ENCODE measurements around the gene CLUH.
"Not testable (repeated sequence)": the region's sequence is repeated elsewhere in the genome, so short reads cannot be mapped to it uniquely, and the experiment has no call there.

Gene CLUH

DNA sequence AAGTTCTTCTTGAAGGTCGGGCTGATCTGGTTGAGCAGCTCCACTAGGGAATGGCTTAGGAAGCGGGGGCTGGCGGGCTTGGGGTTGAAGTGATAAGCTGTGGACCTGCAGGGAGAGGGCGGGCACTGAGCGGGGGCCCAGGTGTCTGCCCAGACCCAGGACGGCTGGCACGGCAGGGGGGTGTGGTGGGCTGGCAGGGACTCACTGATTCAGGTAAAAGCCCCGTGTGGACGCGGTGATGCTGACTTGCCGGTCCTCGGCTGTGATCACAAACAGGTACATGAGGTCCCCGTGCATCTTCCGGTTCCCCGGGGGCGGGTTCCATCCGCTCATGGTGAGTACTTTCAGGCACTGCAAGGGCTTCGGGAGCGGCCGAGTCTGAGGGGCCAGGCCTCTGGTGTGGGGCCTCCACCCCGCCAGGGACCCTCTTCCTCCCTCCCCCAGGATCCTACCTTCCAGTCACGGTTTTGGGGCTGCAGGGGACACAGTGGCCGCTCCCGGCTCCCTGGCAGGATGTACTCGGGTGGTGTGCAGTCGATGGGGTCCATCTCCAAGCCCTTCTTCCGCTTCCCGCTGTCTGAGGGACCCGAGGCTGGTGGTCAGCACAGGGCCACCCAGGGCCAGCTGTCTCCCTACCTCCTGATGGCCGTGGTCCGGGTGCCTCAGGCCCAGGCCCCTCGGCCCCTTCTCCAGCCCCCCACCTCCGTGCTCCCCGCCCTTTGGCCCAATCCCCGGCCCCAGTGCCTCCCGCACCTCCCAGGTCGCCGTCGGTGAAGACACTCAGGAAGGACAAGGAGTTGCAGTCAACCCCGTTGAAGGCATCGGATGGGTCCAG, 10.2 kb downstream of the CLUH start:
- no peak for DNase-seq (ENCODE audit: low spot score)

DNA sequence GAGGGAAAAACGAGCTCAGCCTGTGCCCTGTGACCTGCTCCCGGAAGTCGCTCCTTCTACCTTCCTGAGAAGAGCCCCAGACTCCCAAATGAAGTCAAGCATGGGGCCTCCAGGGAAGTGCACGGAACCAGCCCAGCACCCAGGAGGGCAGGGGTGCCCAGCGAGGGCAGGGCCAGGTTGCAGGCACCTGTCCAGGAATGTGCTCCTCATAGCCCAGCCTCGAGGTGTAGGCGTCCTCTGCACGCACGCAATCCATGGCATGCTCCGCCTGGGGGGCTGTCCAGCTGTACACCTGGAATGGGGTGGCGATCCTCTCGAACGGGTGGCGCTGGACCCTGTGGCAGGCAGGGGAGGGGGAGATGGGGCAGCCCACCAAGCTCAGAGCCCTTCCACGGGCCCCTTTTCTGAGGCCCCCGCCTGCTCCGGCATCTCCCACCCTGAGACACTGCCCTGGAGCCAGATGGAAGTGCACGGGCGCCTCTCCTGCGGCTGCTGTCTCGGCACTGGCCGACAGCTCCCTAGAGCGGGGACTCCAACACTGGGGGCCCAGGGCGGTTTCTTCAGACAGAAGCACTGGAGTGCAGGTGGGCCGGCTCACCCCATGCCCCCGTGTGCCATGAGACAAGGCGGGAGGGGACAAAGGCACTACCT, 10.9 kb downstream of the CLUH start:
- no peak for DNase-seq (ENCODE audit: low spot score)

DNA sequence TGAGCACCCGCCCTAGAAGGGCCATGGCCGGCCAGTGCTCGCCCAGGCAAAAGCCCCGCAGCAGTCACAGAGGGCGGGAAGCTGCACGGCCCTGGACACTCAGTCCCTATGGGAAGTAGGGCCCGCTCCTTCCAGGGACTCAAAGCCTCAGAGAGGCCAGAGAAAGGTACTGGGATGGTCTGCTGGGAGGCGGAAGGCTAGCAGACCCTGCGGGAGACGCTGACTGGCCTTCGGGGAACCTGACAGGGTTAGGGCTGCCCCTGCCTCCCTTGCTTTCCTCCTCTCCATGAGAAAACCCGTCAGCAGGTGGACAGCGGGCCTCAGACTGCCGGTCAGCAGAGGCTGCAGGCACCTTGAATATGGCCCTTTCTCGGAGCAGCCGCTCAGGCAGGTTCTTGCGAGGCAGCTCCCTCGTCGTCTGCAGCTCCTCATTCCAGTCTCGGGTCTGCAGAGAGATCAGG, 11.5 kb downstream of the CLUH start:
- no peak for DNase-seq (ENCODE audit: low spot score)

DNA sequence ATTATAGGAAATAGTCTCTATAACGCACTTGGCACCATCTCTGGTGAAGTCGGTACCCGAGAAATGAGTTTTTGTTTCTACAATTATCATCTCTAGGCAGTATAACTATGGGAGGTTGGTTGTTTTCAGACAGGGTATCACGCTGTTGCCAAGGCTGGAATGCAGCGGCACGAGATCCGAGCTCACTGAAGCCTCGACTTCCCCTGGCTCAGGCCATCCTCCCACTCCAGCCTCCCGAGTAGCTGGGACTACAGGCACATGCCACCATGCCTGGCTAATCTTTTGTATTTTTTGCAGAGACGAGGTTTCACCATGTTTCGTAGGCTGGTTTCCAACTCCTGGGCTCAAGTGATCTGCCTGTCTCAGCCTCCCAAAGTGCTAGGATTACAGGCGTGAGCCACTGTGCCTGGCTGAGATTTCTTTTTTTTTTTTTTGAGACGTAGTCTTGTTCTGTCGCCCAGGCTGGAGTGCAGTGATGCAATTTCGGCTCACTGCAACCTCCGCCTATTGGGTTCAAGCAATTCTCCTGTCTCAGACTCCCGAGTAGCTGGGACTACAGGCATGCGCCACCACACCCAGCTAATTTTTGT, 12.3 kb downstream of the CLUH start:
- DNase-seq (ENCODE audit: low spot score), result not testable (repeated sequence)

DNA sequence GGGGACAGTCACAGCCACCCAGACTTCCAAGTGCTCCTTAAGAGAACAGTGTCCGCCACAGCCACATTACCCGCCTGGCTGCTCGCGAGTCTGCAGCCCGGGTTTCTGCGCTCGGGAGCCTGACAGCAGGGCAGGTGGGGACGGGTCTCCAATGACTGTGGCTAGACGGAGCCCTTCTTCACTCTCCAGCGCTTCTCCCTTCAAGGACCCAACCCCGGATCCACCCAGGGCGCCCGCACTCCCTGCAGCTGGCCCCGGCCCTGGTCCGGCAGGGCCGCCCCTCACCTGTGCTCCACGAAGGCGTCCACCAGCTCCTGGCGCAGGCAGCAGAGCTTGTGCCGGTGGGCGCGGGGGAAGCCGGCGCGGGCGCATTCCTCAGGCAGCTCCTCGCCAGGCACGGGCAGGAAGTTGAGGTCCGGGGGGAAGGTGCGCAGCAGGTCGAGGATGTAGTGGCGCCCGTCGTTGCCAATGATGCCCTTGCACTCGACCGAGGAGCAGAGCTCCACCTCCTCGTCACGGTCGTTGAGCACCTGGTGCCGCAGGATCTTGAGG, 13.9 kb downstream of the CLUH start:
- DNase-seq (ENCODE audit: low spot score), result no peak

DNA sequence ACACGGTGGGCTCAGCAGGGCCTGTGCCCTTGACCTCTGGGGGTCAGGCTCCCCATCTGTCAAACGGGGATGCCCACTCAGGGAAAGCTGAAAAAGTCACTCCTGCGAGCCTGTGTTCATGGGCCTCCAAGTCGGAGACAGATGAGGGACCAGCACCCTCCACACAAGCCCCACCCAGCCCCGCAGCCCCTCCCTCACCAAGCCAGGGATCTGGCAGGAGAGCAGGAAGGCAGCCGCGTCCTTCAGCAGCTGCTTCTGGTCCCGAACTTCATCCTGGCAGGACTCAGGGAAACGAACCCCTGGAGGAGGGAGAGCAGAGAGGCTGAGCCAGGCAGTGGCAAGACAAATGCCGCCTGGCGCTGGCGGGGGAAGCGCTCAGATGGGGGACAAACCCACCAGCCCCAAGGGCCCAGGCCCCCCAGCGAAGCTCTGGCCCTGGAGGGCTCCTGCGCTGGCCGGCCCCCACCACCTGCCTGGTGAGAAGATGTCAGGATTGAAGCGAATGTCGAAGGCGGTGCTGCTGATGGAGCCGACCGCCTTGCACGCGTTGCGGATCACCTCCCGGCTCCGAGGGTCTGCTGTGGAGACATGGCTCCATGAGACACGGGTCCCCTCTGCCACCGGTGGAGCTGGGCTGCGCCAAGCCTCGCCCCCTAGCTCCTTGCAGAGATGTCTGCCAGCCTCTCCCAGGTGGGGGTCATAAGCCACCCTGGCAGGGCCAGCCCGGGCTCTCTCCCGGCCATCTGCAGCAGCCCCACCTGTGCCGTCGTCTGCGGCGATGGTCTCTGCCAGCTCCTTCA, 15.4 kb downstream of the CLUH start:
- DNase-seq (ENCODE audit: low spot score), result no peak

DNA sequence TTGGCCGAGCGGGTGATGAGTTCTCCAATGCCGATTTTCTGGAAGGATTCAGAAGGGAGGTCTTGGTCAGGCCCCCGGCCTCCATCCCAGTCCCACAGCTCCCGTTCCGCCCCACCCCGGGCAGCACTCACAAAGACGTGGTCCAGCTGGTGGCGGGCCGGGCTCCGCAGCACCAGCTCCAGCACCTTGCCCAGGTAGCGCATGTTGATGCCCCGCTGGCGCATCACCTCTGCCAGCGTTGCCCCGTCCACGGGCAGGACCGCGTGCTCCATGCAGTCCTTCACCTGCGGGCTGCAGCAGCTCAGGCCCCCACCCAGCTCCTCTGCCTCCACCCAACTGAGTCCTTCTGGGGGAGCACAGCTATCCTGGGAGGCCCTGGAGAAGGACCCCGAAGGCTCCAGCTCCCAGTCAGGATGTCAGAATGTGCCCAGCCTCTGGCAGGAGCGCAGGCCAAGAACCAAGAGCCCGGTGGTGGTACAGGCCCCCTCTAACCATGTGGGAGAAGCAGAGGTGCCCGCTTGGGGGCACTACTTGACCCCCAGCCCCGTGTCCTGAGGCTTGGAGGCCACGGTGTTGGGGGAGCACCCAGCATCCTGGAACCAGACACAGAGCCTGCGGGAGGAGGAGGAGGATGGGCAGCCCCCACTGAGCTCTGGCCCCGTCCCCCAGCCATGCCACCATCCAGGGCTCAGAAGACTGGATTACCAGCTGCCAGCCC, 16.2 kb downstream of the CLUH start:
- no peak for DNase-seq (ENCODE audit: low spot score)

DNA sequence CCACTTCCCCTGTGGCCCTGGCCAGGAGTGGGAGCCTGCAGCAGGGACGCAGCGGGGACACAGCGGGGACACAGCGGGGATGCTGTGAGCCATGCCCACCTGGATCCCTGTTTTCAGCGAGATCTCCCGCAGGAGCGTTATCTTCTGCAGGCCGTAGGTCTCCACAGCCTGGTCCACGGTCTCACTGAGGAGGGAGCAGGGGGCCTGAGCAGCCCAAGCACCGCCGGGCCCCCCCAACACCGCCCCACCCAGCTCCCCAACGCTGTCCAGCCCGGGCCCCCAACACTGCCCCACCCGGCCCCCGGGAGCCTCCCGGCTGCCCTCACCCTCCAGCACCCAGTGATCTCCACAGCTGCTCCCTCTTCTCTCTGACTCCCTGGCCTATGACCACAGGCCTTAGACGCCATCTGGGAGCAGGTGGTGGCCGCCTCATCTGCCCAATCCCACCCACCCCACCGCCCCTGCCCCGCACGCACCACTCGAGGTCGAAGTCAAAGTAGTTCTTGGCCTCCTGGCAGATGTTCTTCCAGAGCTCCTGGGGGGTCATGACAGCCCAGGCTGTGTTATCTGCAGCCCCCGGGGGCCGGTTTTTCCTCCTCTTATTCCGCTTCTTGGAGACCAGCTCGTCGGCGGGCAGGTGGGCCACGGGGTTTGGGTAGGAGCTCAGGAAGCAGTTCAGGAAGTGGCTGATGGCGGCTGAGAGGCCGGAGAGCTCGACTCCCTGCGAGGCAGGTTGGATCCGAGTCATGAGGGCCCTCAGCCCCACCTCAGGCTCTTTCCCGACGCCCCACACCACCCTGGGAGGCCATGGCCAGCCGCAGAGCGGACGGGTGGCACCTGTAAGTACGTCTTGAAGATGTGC, 17.0 kb downstream of the CLUH start:
- DNase-seq (ENCODE audit: low spot score), result no peak

DNA sequence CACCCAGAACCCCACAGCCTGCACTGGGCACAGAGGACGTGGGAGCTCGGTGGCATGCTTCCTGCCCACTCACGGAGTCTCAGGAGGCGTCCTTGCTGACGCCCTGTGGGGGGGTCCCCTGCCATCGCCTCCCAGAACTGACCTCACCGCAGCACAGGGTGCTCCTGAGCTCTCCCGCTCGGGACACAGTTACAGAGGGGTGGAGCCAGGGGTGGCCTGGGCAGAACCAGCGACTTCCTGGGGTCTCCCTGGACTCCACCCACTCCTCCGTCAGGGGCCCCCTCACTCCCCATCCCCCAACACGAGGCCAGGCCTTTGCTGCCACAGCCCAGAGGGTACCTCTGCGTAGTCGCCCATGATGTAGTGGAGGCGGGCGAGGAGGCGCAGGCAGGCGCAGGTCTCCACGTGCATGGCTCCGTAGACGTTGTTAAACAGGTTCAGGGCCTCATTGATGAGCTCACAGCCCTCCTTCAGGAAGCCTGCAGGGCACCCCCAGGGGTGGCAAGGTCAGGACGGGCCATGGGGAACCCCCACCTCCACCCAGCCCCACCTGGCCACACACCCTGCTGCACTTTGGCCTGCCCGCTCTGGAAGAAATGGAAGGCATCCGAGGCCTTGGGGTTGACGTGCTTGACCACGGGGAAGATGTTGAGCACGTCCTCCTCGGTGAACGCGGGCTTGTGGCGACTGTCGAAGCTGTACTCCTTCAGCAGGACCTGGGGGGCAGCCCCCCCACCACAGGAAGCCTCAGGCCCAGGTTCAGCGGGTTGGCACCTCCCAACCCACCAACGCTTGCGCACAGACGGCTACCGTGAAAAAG, 17.8 kb downstream of the CLUH start:
- no peak for DNase-seq (ENCODE audit: low spot score)

DNA sequence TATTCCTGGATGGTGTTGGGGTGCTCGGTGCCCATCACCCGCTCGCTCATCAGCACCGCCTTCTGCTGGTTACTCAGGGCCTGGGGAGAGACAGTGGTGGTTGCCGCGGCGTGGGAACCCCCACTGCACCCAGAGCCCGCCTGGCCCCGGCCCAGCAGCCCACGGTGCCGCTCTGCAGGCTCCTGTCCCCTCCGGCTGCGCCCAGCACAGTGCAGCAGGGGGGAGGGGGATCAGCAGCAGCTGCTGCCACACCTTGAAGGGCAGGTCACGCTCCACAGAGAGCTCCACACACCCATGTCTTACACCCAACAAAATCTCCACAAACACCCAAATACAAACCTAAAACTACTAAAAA, 18.8 kb downstream of the CLUH start:
- no peak for DNase-seq (ENCODE audit: low spot score)

DNA sequence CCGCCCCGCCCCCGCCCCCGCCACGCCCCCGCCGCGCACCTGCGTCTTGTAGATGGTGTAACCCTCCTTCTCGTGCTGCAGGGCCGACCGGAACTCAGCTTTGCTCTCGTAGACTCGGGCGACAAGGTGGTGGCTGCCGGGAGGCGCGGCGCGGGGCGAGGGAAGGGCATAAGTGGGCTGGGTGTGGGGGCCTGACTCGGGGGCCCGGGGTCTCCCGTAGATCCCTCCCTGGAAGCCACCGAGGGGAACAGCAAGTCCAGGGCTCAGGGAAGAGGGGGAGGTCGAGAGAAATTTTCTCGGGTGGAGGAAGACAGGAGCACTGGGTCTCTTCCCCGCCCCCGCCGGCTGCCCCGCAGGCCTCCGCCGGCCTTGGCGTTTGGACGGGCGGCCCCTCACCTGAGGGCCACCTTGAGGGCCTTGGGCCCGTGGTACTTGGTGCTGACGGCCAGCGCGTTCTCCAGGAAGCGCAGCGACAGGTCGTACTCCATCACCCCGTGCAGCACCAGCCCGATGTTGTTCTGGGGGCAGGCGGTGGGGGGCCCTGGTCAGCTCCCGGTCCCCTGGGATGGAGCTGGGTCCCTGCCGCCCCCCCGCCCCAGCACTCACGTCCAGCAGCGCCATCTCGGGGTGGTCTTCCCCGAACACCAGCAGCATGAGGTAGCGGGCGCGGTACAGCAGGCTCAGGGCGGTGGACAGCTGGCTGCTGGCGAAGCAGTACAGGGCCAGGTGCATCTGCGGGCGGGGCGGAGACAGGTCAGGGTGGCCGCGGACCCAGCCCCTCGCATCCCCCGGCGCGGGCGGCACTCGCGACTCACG, 19.4 kb downstream of the CLUH start:
- no peak for DNase-seq (ENCODE audit: low spot score)

DNA sequence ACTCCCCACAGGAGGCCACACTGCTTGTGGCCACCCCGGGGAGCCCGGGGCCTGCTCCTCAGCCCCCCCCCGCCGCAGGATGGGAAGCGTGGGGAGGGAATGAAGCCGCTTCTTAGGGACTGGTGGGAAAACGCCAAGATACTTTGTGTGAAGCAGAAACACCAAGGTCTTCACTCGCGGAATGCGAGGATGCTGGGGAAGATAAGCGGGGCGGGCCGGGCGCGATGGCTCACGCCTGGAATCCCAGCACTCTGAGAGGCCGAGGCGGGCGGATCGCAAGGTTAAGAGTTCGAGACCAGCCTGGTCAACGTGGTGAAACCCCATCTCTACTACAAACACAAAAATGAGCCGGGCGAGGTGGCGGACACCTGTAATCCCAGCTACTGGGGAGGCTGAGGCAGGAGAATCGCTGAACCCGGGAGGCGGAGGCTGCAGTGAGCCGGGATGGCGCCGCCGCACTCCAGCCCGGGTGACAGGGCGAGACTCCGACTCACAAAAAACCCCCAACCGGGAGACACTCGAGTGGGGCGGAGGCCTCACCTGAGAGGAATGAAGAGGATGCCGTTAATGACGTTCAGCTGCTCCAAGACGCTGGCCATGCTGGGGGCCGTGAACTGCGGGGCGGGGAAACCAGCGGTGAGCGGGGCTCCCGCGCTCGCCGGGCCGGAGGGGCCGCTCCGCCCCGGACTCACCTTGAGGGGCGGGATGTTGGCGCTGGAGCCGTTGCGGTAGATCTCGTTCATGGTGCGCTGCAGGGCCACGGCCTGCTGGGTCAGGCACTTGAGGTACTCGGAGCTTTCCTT, 20.3 kb downstream of the CLUH start:
- DNase-seq (ENCODE audit: low spot score), result no peak

DNA sequence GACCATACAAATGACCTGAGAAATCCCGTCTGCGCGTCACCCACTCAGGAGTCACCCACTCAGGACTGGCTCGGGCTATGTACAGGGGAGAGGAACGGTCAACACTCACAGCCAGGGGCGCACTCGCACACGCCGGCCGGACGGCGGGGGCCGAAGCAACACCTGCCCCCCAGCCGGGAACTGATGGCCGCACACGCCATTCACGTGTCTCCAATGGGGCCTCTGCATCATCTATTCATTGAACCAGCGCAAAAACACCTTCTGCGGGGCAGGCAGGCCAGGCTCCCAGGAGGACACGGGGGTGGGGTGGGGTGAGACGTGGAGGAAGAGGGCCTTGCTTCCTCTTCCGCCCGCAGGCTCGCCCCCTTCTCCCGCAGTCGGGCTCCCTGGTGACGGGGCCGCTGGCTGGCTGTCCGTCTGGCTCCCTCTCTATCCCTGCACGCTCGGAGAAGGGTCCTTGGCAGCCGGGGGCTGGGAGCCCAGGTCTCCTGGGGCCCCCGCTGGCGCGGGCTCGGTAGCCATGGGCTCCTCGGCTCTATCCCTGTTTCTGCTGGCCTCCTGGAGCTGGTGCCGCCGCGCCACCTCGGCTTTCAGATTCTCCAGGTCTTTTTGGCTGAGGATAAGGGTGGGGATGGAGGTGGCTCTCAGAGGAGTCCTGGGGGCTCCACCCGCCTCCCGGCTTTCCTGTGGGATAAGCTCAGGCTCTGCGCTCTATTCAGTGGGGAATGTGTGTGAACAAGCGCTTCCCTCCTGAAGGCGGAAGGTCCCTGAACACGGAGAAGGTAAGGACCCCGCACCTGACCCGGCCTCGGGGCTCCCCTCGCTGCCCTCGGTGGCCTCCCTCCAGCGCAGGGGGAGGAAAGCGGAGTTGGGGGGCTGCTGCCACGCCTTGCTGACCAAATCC, 21.1 kb downstream of the CLUH start:
- no peak for DNase-seq (ENCODE audit: low spot score)

DNA sequence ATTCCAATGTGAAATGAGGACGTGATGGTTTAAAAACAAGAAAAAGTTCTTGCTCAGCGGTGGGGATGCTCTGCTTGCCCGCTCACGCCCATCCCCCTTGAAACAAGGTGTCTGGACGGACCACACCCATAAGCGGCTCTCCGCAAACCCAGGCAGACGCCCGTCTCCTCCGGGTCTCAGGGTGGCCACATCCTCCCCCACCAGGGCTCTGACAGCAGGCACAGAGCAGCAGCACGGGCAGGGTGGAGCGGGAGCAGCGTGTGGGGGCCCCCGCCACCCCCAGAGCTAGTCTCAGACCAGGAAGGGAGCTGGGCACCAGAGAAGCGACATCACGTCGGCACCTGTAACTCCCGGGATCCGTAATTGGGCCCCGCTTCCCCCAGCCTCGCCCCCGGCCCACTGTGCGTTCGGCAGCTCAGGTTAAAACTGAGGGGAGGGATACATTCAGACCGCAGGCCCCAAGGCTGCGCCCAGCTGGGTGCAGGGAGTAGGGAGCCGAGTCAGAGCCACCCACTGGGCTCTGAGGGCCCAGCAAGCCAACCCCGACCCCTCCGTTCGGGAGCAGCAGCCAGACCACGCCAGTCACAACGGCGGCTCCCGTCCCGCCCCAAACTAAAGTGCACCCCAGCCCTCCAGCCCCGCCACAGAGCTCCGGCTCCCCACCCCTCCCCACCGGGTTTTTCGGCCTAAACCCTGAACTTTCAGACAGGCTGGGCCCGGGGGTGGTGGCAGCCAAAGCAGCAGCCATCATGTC, 22.0 kb downstream of the CLUH start:
- DNase-seq (ENCODE audit: low spot score), result no peak

DNA sequence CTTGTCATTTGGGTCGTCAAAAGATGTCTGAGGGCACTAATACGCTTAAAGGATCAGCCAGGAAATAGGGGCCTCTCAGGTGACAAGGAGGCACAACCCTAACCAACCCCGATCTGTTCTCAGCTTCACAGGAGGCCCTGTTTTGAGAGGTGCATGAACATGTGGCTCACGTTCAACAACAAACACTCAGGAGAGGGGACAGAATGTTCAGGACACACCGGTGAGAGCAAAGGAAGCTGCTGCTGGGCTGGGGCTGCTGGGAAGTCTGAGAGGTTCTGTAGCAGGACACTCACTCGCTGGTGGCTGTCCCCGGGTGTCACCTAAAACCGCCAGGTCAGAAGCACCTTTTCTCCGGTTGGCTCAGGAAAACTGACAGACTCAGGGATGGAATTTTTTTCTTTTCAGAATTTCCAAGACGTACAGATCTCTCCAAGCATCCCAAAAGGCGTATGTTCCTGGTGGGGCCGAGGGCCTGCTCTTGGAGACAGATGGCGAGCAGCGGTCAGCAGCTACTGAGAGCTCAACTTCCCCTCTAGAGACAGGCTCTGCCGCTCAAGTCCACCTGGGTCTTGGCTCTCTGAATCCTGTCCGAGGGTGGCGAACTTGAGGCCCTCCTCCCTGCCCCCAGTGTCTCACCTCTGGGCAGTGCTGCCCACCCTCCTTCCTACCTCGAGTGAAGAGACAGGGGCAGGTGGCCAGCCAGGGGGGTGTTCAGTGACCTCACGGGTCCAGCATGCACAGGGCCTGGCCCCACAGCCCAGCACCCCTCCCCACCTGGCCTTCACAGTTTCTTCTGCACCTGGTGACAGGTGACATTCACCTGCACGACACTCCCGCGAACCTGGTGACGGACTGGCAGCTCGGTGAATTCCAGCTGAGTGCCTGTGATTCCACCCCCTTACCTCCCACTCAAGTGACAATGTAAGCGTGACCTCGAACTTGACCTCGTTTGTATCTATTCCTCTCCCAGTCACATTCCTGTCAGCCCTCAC, 22.9 kb downstream of the CLUH start:
- DNase-seq (ENCODE audit: low spot score), result no peak
